Activated naive CD8-positive, alpha-beta T cell treated with anti-CD3 and anti-CD28 coated beads, Interleukin-2, amount 50 U/mL, for 24 hours (primary cell): ENCODE results near the gene RAB6A.
"Not testable (repeated sequence)": the region's sequence is repeated elsewhere in the genome, so short reads cannot be mapped to it uniquely, and the experiment has no call there.

Experiments used
- ATAC-seq: fragments of 150-1000 bp; cut with Tn5 transposase; one replicate; pipeline ENCODE4 v1.10.0; 2021
- DNase-seq: peaks from one replicate; pipeline ENCODE4 v3.0.0; 2021
- H3K27ac Mint-ChIP-seq: one replicate; pipeline ENCODE4 v1.8.0; 2021; ENCODE audit warnings: mild to moderate bottlenecking, mixed read lengths
- H3K27me3 Mint-ChIP-seq: one replicate; pipeline ENCODE4 v1.8.0; 2021; ENCODE audit warnings: mixed read lengths
- H3K36me3 Mint-ChIP-seq: one replicate; pipeline ENCODE4 v1.8.0; 2021; ENCODE audit warnings: low read depth, mixed read lengths
- H3K4me1 Mint-ChIP-seq: one replicate; pipeline ENCODE4 v1.8.0; 2021; ENCODE audit warnings: mixed read lengths
- H3K4me3 Mint-ChIP-seq: one replicate; pipeline ENCODE4 v1.8.0; 2021; ENCODE audit warnings: mild to moderate bottlenecking, moderate library complexity, mixed read lengths
- H3K9me3 Mint-ChIP-seq: one replicate; pipeline ENCODE4 v1.8.0; 2021; ENCODE audit warnings: mixed read lengths

Gene RAB6A

DNA sequence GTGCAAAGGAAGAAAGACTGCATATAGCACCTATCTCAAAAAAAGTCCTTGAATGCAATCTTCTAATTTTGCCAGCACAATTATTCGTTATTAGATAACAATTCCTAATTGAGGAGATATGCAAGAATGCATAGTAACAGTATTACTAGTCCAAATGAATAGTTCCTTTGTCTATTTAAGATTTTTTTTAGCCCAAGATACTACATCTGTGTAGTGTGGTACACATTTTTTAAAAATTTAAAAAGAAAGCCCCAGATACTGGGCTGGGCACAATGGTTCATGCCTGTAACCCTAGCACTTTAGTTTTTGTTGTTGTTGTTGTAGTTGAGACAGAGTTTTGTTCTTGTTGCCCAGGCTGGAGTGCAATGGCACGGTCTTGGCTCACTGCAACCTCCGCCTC is 43.7 kb downstream of the RAB6A start:
- H3K4me1 Mint-ChIP-seq, result peaks cover 4% of the 10 kb centered on the region
- no peak overlapping the region for H3K4me3 Mint-ChIP-seq
- no peaks in the 10 kb centered on the region for H3K27me3 Mint-ChIP-seq
- no peaks in the 10 kb centered on the region for H3K9me3 Mint-ChIP-seq
- DNase-seq (no peak), ATAC-seq (no peak)
- H3K36me3 Mint-ChIP-seq, result peaks cover 23% of the 10 kb centered on the region
- no peak overlapping the region for H3K27ac Mint-ChIP-seq

DNA sequence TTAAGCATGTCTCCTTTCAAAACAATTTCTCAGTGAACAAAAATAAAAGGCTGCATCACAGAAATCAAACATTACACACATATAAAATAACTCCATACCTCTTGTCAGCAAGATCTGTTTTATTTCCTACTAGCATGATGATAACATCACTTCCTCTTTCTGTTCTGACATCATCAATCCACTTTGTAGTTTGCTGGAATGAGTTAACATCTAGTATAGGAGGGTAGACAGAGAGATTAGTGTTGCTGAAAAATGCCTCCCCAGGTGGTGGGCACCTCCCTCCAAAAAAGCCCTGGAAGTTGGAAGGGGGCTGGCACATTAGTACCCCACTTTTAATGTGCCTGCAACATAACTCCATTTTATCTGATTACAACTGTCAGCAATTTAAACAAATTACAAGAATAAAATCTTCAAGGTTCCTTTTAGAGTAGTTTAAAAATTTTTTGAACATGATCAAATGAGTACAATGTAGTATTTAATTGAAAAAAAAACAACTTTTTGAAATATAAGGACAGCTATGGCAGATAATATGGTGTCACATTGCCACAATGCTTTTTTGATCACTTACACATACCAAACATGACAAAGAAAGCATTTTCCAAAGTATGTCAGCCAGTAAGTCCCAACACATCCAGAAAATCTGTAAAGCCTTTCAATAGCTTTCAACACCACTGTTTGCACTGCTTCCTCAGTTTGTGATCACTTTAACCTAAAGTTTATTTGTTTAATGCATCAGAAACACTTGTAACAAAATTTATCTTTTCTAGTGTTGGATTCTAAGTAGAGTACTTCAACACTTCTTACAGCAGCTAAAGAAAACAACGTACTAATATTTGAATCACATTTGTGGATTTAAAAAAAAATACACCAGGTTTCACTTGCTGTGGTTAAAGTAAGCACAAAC is 44.5 kb downstream of the RAB6A start:
- Mint-ChIP-seq H3K27me3 (no peaks in the 10 kb centered on the region), H3K36me3 (peaks cover 17% of the 10 kb centered on the region), H3K4me3 (no peak overlapping the region), H3K9me3 (no peaks in the 10 kb centered on the region), H3K27ac (peak overlapping the region; percentile 41), H3K4me1 (peaks cover 4% of the 10 kb centered on the region)
- DNase-seq (no peak), ATAC-seq (no peak)

DNA sequence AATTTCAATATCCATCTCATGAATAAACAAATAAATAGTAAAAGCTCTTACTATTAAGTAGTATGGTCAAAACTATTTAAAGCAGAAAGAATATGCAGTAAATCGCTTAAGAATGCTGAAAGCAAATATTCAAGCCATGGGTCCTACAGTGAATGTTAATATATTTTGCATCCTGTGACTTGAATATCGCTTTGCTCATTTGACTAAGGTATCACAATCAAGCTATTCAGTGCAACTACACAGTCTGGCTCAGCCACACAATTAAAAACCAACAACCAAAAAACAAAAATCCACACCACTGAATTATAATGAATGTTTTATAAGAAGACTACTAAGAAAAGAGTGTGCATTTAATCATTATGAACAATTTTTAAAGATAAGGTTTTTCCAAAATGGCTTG is 45.3 kb downstream of the RAB6A start:
- Mint-ChIP-seq H3K9me3 (no peaks in the 10 kb centered on the region), H3K4me3 (no peak overlapping the region), H3K27me3 (no peaks in the 10 kb centered on the region), H3K36me3 (peaks cover 17% of the 10 kb centered on the region), H3K4me1 (peaks cover 4% of the 10 kb centered on the region), H3K27ac (no peak overlapping the region)
- DNase-seq (no peak), ATAC-seq (no peak)

DNA sequence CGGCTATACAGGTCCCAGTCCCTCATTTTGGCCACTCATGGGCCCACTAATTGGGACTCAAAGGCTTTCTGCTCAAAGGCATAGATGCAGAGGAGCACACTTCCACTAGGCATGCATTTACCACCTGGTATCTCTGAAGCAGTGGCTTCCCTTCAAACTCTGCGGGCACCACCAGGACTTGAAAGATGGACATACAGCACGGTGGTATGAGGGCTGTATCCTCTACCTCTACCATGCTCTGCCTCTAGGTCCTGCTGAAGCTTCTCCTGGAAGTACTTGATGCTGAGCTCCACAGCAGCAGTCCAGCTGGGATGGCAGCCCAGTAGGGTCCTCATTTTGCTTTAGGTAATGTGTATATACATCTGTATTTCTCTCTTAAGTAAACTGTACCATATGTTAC is 49.9 kb downstream of the RAB6A start:
- H3K4me3 Mint-ChIP-seq, result no peak overlapping the region
- DNase-seq (no peak), ATAC-seq (no peak)
- H3K27ac Mint-ChIP-seq, result no peak overlapping the region
- H3K36me3 Mint-ChIP-seq, result peaks cover 13% of the 10 kb centered on the region
- H3K27me3 Mint-ChIP-seq, result no peaks in the 10 kb centered on the region
- no peaks in the 10 kb centered on the region for H3K9me3 Mint-ChIP-seq
- peaks cover under 1% of the 10 kb centered on the region for H3K4me1 Mint-ChIP-seq

DNA sequence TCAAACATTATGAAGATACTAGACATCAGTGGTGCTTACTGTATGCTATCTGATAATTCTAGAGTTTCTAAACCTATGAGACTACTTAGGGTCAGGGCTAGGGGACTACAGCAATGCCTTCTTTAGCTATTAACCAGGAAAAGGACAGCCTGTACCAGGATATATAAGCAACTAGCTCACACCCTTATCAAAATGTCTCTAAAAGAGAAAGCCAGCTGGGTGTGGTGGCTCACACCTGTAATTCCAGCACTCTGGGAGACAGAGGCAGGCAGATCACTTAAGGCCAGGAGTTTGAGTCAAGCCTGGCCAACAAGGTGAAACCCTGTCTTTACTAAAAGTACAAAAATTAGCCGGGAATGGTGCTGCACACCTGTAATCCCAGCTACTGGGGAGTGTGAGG is 55.8 kb downstream of the RAB6A start:
- no peaks in the 10 kb centered on the region for H3K9me3 Mint-ChIP-seq
- H3K4me3 Mint-ChIP-seq, result no peak overlapping the region
- no peaks in the 10 kb centered on the region for H3K4me1 Mint-ChIP-seq
- peaks cover 19% of the 10 kb centered on the region for H3K36me3 Mint-ChIP-seq
- H3K27ac Mint-ChIP-seq, result no peak overlapping the region
- no peaks in the 10 kb centered on the region for H3K27me3 Mint-ChIP-seq
- no peak for ATAC-seq
- no peak for DNase-seq

DNA sequence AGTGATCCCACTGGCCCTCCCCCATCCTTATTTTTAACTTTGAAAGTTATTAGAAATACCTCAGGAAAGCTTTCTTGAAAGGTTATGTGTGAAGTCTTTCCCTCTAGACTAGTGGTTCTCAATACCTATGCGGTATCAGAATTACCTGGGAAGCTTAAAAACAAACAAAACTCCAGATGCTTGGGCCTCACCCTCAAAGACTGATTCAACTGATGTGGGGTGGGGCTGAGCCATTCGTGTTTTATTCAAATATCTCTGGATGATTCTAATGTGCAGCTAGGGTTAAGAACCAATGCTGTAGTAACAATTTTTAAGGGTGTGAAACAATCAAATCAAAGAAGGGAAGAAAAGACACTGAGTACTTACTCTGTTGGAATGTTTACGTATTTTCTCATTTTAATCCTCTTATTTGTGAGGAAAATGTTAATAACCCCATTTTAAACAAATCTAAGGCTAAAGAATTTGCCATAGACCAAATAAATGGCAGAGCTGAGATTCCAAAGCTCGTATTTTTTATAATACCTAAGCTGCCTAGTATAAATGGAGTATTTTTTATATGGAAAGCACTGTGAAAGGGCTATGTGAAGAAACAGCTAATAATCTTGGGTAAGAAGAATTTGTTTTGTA is 66.9 kb downstream of the RAB6A start:
- no peak overlapping the region for H3K27ac Mint-ChIP-seq
- H3K4me3 Mint-ChIP-seq, result no peak overlapping the region
- ATAC-seq (no peak), DNase-seq (no peak)
- H3K4me1 Mint-ChIP-seq, result no peaks in the 10 kb centered on the region
- no peaks in the 10 kb centered on the region for H3K27me3 Mint-ChIP-seq
- no peaks in the 10 kb centered on the region for H3K9me3 Mint-ChIP-seq
- peaks cover 14% of the 10 kb centered on the region for H3K36me3 Mint-ChIP-seq

DNA sequence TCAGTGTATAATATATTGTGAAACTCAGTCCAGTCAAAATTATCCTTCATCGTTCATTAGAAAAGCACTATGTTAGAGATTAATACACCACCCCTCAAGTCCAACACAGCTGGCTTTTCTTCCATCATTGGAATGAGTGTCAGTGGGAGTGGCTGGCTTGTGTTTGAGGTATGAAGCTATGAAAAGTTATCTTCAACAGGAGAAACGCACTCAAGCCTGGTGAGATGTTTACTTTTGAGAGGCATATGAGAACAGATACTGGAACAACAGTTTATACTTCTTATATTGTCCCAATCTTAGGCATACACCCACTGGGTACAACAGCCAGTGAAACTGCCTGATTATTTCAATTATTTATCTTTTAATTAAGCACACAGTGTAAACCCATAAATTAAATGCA is 80.2 kb downstream of the RAB6A start:
- H3K27me3 Mint-ChIP-seq, result no peaks in the 10 kb centered on the region

DNA sequence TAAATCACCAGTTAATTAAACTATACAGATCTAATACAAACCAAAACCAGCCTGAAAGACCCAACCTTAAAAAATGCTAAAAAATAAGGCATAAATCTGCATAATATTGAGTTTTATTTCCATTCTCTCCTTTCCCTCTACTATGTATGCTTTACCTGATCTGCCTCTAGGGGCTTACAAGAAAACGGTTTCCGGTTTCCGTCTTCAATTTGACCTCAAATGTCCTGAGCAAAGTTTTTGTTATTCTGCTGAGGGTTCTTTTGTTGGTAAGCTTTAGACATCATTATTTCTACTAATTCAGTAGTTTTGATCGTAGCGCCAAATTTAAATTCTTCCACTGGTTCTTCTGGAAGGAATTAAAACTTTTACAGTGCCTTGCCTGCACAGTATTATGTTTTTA is 84.3 kb downstream of the RAB6A start:
- not testable (repeated sequence) for DNase-seq, H3K27me3 Mint-ChIP-seq, H3K4me1 Mint-ChIP-seq, H3K27ac Mint-ChIP-seq, H3K4me3 Mint-ChIP-seq, ATAC-seq, H3K9me3 Mint-ChIP-seq
- peaks cover 11% of the 10 kb centered on the region for H3K36me3 Mint-ChIP-seq

More for the DNA sequence above, 80.2 kb downstream of the RAB6A start:
- H3K36me3 Mint-ChIP-seq, result peaks cover 14% of the 10 kb centered on the region
- no peaks in the 10 kb centered on the region for H3K9me3 Mint-ChIP-seq
- no peaks in the 10 kb centered on the region for H3K4me1 Mint-ChIP-seq
- H3K27ac Mint-ChIP-seq, result no peak overlapping the region
- DNase-seq (no peak), ATAC-seq (no peak)
- H3K4me3 Mint-ChIP-seq, result no peak overlapping the region

DNA sequence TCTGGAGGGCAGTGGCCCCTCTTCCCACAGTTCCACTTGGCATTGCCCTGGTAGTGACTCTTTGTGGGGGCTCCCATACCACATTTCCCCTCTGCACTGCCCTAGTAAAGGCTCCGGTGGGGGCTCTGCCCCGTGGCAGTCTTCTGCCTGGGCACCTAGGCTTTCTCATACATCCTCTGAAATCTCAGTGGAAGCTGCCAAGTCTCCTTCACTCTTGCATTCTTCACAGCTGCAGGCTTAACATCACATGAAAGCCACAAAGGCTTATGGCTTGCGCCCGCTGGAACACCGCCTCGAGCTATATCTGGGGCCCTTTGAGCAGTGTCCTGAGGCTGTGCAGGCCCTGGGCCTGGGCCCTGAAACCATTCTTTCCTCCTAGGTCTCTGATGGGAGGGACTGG is 89.2 kb downstream of the RAB6A start:
- Mint-ChIP-seq H3K4me1 (no peaks in the 10 kb centered on the region), H3K9me3 (no peaks in the 10 kb centered on the region), H3K27ac (no peak overlapping the region), H3K36me3 (no peaks in the 10 kb centered on the region), H3K27me3 (no peaks in the 10 kb centered on the region), H3K4me3 (no peak overlapping the region)
- no peak for ATAC-seq
- DNase-seq, result no peak

DNA sequence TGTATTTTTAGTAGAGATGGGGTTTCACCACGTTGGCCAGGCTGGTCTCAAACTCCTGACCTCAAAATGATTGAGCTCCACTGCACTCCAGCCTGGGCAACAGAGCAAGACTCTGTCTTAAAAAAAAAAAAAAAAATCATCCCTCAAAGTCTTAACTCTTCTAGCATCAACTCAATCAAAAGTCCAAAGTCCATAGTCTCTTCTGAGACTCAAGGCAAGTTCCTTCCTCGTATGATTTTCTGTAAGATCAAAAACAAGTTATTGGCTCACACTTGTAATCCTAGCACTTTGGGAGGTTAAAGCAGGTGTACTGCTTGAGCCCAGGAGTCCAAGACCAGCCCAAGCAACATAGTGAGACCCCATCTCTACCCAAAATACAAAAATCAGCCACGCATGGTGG is 90.1 kb downstream of the RAB6A start:
- Mint-ChIP-seq H3K27ac (no peak overlapping the region), H3K27me3 (no peaks in the 10 kb centered on the region), H3K4me1 (no peaks in the 10 kb centered on the region), H3K9me3 (no peaks in the 10 kb centered on the region), H3K36me3 (no peaks in the 10 kb centered on the region), H3K4me3 (no peak overlapping the region)
- DNase-seq (no peak), ATAC-seq (no peak)

DNA sequence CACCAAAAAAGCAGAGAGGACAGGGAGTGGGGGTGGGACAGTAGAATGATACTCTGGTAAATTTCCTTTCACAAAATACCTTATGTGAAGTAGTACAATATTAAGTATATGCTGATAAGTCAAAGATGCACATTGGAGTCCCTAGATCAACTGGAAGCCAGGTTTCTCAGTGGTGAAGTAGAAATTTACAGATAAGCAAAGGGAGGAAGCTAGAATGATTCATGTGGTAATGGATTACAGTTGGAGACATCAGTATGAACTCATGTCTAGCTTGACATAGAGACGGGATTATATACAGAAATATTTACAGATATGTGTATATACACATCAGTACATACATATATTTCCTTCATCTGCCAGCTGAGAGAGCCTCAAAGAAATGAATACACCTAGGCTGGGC is 93.0 kb downstream of the RAB6A start:
- no peak for DNase-seq

DNA sequence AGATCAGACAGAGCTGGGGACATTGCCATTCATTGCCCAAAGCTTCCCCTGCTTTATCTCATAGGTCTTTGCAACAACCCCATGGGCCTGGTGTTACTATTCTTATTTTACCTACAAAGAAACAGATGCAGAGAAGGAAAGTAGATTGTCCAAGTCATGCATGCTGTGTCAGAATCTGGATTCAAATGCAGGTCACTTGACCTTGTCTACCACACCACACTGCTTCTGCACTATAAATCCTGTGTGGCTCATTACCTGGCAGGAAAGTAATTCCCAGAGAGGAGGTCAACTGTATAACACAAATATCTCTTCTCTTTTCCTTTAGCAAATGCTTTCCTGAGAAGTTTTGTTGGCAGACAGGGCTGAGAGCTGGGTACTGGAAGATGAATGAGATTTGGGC is 96.0 kb downstream of the RAB6A start:
- ATAC-seq (no peak), DNase-seq (no peak)
- H3K36me3 Mint-ChIP-seq, result no peaks in the 10 kb centered on the region

More for the DNA sequence above, 93.0 kb downstream of the RAB6A start:
- Mint-ChIP-seq H3K4me3 (no peak overlapping the region), H3K36me3 (no peaks in the 10 kb centered on the region), H3K27ac (no peak overlapping the region), H3K27me3 (no peaks in the 10 kb centered on the region), H3K9me3 (no peaks in the 10 kb centered on the region), H3K4me1 (no peaks in the 10 kb centered on the region)
- no peak for ATAC-seq

DNA sequence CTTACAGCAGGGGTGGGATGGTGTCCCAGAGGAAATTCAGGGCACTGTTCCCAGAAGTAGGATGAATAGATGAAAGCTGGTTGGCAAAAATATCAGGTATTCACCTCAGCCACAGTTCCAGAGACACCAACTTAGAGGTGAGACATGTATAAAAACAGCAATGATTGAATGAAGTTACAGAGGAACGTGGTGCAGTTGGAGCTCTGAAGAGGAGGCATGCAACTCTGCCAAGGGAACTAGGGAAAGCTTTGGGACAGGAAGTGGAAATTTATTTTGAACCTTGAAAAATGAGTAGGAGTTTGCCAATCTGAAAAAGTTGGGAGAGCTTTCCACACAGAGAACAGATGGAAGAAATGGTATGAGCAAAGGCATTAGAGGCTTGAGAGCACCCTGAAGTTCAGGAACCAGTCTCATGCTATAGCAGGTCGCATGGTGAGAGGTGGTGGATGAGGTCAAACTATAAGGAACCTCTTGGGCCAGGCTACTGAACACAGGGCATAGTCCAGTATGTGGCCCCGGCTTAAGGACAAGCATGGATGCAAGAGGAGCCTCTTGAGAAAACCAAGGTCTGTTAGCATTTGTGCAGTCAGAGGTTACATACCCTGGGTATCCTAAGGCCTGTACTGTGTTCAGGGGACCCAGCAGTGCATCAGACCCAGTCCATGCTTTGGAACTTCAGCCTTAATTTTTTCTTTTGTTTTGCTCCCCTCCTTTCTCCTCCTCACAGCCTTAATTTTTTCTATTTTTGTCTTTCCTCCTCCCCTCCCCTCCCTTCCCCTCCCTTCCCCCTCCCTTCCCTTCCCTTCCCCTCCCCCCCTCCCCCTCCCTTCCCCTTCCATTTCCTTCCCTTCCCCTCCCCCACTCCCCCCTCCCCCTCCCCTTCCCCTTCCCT is 97.0 kb downstream of the RAB6A start:
- DNase-seq, result no peak
- Mint-ChIP-seq H3K9me3 (no peaks in the 10 kb centered on the region), H3K36me3 (no peaks in the 10 kb centered on the region), H3K27me3 (no peaks in the 10 kb centered on the region), H3K4me3 (no peak overlapping the region), H3K4me1 (peaks cover 5% of the 10 kb centered on the region), H3K27ac (no peak overlapping the region)
- no peak for ATAC-seq

More for the DNA sequence above, 96.0 kb downstream of the RAB6A start:
- Mint-ChIP-seq H3K9me3 (no peaks in the 10 kb centered on the region), H3K4me1 (peaks cover 5% of the 10 kb centered on the region), H3K27ac (no peak overlapping the region), H3K4me3 (no peak overlapping the region), H3K27me3 (no peaks in the 10 kb centered on the region)

DNA sequence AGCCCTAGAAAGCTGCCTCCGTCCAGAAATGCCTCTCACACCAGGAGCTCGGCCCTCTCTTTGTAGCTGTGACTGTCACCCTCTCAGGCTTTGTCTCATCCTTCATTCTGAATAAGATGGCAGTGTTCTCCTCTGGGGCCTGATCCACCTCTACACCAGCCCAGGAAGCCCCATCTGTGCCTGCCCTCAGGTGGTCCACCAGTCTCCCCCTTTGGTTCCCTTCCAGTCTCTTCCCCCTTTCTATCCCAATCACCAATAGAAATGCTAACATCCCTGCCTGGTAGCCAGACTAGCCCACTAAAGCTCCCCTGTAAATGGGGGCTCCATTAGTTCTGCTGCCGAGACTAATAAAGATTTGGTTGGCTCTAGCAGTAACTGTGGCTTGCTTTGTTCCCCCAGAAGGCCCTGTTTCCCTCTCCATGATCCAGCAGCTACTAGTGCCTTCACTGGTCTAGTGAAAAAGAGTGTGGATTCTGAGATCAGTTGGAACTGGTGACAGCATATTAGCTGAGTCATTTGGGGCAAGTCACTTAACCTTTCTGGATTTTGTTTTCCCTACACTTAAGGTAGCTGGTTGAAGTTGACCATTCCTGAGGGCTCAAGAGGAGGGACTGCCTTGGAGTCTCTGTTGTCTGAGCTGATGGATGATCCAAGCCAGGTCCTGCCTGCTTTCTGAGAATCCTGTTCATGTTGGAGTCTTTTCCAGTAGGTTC is 98.3 kb downstream of the RAB6A start:
- H3K4me1 Mint-ChIP-seq, result peaks cover 5% of the 10 kb centered on the region
- no peak for DNase-seq
- H3K27ac Mint-ChIP-seq, result no peak overlapping the region
- H3K9me3 Mint-ChIP-seq, result no peaks in the 10 kb centered on the region
- H3K36me3 Mint-ChIP-seq, result no peaks in the 10 kb centered on the region
- no peak overlapping the region for H3K4me3 Mint-ChIP-seq
- ATAC-seq, result no peak
- no peaks in the 10 kb centered on the region for H3K27me3 Mint-ChIP-seq
